Skin of body (tissue), 2 donors: ENCODE data around the gene KMT2A. TPM values are rescaled to one million over a fixed set of nuclear protein-coding genes. Genes with fewer than 3 reads are reported as not detected.
A peak's percentile ranks its signal among the peaks of the same experiment; 100 is the strongest.
"Not testable (repeated sequence)": the region's sequence is repeated elsewhere in the genome, so short reads cannot be mapped to it uniquely, and the experiment has no call there.

Experiments used
- DNase-seq: peaks from one replicate; lab custom pipeline; 2025; lab: John Stamatoyannopoulos, UW
- total RNA-seq: library from RNA; depleted of rRNA; stranded (reverse); fragments of >200 nt; gene quantifications from one replicate; pipeline ENCODE4 v1.2.3, GENCODE V29; 2014

The KMT2A gene
- total RNA-seq, 1 donor from 2014 or later = 59.4 TPM

GRCh38 chr11:118532091-118532490 lies 95.8 kb downstream of the KMT2A start:
- DNase-seq = no peak

GRCh38 chr11:118532852-118533768 lies 96.8 kb downstream of the KMT2A start:
- no peak for DNase-seq

GRCh38 chr11:118533769-118534729 lies 97.8 kb downstream of the KMT2A start:
- DNase-seq = no peak

GRCh38 chr11:118535261-118535660 lies 99.0 kb downstream of the KMT2A start:
- no peak for DNase-seq

- no peak for DNase-seq
Observed at GRCh38 chr11:118536726-118537125, 100.4 kb downstream of the KMT2A start.

GRCh38 chr11:118537409-118537980 lies 101.2 kb downstream of the KMT2A start:
- no peak for DNase-seq

- no peak for DNase-seq
Observed at GRCh38 chr11:118544010-118544646, 107.8 kb downstream of the KMT2A start.

- no peak for DNase-seq
Observed at GRCh38 chr11:118544647-118545010, 108.3 kb downstream of the KMT2A start.

- no peak for DNase-seq
Observed at GRCh38 chr11:118545533-118545932, 109.2 kb downstream of the KMT2A start.

GRCh38 chr11:118547132-118547531 lies 110.8 kb downstream of the KMT2A start:
- no peak for DNase-seq

- DNase-seq = no peak
Observed at GRCh38 chr11:118552341-118552740, 116.0 kb downstream of the KMT2A start.

GRCh38 chr11:118560806-118561205 lies 124.5 kb downstream of the KMT2A start:
- DNase-seq = no peak

- peak; percentile 46 for DNase-seq
Observed at GRCh38 chr11:118565051-118565450, 128.8 kb downstream of the KMT2A start.

- DNase-seq = no peak
Observed at GRCh38 chr11:118569670-118570069, 133.4 kb downstream of the KMT2A start.

GRCh38 chr11:118570787-118571186 lies 134.5 kb downstream of the KMT2A start:
- no peak for DNase-seq

- not testable (repeated sequence) for DNase-seq
Observed at GRCh38 chr11:118571701-118572060, 135.4 kb downstream of the KMT2A start.

GRCh38 chr11:118572061-118572980 lies 136.0 kb downstream of the KMT2A start, which contains the start of gene ARCN1:
TSS of gene ARCN1 (plus strand) at chr11:118572409. CDS start at chr11:118572548, 139 bp downstream.
- DNase-seq = peak; percentile 72

GRCh38 chr11:118572981-118573550 lies 136.8 kb downstream of the KMT2A start:
- DNase-seq = peak; percentile 36

- no peak for DNase-seq
Observed at GRCh38 chr11:118574636-118575035, 138.3 kb downstream of the KMT2A start.
